GM10266 (cell line): Measurements from ENCODE around the gene SLC50A1.
"Not testable (repeated sequence)": the region's sequence is repeated elsewhere in the genome, so short reads cannot be mapped to it uniquely, and the experiment has no call there.

Experiments used
- DNase-seq: peaks from one replicate; pipeline ENCODE4 v3.0.0; 2012; ENCODE audit errors: extremely low spot score
- TF ChIP-seq, protein P1 (sequence below): IDR thresholded peaks from 2 replicates; pipeline ENCODE4 v1.5.1; 2012; ENCODE audit warnings: mild to moderate bottlenecking, low read depth; ENCODE audit not compliant: control insufficient read depth, insufficient read depth; ENCODE audit errors: missing control alignments

SLC50A1 gene

DNA sequence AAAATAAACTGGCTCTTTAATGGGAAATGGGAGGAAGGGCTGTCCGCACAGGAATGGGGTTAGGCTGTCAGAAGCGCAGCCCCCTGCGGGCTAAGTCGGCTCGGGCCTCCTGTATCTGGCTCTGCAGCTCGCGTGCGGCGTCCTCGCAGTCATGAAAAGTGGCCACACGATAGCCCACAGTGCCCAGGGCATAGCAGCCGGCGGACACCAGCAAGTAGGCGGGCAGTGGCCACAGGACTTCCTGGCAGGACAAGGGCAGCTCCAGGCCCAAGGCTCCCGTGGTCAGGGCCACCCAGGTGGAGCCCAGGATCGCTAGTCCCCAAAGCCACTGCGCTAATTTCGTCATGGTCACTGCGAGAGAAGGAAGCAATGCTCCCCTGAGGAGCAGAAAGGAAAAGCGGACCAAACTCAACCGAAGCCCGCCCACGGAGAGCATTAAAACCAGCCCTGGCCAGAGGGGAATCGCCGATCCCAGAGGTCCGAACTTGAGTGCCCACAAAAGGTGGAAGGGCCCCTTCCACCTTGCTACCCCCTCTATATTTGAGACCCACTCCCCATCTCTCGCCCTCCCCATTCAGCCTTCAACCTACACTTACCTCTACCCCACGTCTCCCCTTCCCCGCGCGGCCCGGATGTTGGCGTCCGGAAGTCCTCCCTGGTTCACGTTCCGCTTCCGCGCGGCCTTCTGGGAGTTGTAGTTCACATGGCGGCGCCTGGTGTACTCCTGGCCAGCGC, 4.4 kb downstream of the SLC50A1 start, which contains the start of gene DPM3:
Gene DPM3 (minus strand): TSS at position 637 of the 735 bp plus-strand sequence. CDS start 291 bp downstream, at position 346.
- peak; percentile 89 for DNase-seq
- TF ChIP-seq, protein P1, sequence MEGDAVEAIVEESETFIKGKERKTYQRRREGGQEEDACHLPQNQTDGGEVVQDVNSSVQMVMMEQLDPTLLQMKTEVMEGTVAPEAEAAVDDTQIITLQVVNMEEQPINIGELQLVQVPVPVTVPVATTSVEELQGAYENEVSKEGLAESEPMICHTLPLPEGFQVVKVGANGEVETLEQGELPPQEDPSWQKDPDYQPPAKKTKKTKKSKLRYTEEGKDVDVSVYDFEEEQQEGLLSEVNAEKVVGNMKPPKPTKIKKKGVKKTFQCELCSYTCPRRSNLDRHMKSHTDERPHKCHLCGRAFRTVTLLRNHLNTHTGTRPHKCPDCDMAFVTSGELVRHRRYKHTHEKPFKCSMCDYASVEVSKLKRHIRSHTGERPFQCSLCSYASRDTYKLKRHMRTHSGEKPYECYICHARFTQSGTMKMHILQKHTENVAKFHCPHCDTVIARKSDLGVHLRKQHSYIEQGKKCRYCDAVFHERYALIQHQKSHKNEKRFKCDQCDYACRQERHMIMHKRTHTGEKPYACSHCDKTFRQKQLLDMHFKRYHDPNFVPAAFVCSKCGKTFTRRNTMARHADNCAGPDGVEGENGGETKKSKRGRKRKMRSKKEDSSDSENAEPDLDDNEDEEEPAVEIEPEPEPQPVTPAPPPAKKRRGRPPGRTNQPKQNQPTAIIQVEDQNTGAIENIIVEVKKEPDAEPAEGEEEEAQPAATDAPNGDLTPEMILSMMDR, result no peak

DNA sequence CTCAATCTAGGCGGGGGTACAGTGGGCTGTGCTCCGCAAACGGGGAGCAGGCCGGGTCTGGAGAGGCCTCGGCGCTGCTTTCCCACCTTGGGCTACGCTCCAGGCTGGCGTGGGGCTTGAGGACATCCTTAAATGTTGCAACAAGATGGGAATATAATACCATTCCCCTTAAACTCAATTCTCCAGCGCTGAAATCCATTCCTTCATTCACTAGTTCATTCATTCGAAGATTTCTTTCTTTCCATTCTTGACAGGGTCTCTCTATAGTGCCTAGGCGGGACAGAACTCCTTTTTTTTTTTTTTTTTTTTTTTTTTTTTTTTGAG, 4.9 kb downstream of the SLC50A1 start:
- TF ChIP-seq, protein P1, result no peak
- no peak for DNase-seq

DNA sequence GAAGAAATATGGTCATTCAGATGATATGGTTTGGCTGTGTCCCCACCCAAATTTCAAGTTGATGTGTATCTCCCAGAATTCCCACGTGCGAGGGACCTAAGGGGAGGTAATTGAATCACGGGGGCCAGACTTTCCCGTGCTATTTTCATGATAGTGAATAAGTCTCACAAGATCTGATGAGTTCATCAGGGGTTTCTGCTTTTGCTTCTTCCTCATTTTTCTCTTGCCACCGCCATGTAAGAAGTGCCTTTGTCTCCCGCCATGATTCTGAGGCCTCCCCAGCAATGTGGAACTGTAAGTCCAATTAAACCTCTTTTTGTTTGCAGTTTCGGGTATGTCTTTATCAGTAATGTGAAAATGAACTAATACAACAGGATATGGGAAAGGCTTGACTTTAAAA, 6.1 kb downstream of the SLC50A1 start:
- DNase-seq, result no peak

DNA sequence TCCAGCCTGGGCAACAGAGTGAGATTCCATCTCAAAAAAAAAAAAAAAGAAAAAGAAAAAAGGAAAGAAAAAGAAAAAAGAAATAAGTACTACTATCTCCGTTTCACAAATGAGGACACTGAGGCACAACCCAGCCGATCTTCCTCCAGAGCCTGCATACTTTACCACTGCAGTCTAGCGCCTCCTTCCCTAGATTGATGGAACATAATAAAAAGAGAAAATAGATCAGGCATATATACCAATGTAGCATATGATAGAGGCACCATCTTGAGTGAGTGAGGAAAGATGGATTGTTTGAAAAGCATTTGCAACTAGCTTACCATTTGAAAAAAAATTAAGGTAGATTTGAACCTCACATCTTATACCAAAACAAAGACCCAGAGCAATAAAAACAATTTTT, 9.8 kb downstream of the SLC50A1 start:
- no peak for DNase-seq
- TF ChIP-seq, protein P1, result no peak

More for the DNA sequence above, 6.1 kb downstream of the SLC50A1 start:
- TF ChIP-seq, protein P1, result no peak

DNA sequence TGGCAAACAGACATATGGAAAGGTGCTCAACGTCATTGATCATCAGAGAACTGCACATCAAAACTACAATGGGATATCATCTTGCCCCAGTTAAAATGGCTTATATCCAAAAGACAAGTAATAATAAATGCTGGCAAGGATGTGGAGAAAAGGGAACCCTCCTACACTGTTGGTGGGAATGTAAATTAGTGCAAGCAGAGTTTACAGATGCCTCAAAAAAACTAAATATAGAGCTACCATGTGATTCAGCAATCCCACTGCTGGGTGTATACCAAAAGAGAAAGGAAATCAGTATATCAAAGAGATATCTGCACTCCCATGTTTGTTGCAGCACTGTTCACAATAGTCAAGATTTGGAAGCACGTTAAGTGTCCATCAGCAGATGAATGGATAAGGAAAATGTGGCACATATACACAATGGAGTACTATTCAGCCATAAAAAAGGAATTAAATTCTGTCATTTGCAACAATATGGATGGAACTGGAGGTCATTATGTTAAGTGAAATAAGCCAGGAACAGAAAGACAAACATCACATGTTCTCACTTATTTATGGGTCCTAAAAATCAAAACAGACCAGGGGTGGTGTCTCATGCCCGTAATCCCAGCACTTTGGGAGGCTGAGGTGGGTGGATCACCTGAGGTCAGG, 20.5 kb downstream of the SLC50A1 start:
- not testable (repeated sequence) for DNase-seq

DNA sequence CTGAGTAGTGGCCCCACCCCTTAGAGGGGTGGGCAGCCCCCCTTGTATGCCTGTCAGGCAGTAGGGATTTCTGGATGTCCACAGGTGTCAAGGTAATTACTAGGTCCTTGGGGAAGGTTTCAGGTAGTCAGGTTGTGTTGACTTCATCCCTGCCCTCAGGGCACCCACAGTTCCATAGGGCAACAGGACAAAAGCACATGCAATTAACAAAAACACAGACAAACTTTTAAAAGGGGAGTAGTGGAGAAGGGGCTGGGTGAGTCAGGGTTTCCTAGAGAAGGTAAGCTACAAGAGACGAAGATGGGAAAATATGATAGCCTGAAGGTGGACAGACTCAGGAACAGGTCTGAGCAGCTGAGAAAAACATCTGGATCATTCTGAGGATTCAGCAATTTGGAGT, 23.3 kb downstream of the SLC50A1 start:
- DNase-seq, result no peak
- TF ChIP-seq, protein P1, result no peak

DNA sequence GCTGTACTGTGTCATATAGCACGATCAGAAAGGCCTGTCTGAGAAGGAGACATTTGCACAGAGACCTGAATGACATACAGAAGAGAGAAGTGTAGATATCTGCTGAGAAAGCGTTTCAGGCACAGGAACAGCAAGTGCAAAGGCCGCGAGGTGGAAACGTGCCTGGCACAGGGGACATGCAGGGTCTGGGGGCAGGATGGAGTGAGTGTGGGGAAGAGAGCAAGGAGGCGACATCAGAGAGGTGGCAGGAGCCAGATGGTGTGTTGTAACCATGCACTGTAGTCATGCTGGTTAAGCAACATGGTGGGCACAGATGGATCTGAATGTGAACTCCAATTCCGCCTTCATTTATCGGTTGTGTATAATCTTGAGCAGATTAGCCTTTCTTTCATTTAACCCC, 24.5 kb downstream of the SLC50A1 start:
- no peak for DNase-seq
- TF ChIP-seq, protein P1, result no peak

DNA sequence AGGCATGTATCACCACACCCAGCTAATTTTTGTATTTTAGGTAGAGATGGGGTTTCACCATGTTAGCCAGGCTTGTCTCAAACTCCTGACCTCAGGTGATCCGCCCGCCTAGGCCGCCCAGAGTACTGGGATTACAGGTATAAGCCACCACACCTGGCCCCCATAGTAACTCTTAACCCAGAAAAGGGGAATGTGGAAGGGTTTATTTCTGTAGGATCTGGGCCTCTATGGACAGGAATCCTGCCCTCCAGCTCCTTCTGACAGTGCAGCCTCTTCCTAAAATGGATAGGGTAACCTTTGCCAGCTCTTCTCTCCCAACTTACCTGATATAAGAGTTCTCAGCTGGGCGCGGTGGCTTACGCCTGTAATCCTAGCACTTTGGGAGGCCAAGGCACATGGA, 27.0 kb downstream of the SLC50A1 start:
- DNase-seq, result not testable (repeated sequence)

DNA sequence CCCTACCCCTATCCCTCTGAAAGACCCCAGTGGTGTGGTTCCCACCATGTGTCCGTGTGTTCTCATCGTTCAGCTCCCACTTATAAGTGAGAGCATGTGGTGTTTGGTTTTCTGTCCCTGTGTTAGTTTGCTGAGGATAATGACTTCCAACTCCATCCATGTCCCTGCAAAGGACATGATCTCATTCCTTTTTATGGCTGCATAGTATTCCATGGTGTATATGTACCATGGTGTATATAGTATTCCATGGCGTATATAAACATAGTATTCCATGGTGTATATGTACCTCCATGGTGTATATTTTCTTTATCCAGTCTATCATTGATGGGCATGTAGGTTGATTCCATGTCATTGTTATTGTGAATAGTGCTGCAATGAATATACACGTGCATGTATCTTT, 28.1 kb downstream of the SLC50A1 start:
- not testable (repeated sequence) for DNase-seq

DNA sequence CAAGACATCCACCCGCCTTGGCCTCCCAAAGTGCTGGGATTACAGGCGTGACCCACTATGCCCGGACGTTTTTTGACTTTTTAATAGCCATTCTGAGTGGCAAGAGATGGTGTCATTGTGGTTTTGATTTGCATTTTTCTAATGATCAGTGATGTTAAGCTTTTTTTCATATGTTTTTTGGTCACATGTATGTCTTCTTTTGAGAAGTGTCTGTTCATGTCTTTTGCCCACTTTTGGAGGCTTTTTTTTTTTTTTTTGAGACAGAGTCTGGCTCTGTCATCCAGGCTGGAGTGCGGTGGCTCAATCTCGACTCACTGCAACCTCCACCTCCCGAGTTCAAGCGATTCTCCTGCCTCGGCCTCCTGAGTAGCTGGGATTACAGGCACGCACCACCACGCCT, 29.0 kb downstream of the SLC50A1 start:
- DNase-seq, result not testable (repeated sequence)
